Mucosa of rectum (tissue), 2 donors: ENCODE results near the gene FCN2.
A peak's percentile ranks its signal among the peaks of the same experiment; 100 is the strongest.

Experiments used
- H3K27ac ChIP-seq, 2 donors: one replicate each; pipeline ENCODE4 v1.7.0; 2013; ENCODE audit warnings: inconsistent platforms in 2 of 2, low read depth in 2 of 2, low read length in 2 of 2
- H3K27me3 ChIP-seq, 2 donors: one replicate each; pipeline ENCODE4 v1.7.0; 2013; ENCODE audit warnings: low read length in 2 of 2; ENCODE audit not compliant: control insufficient read depth in 2 of 2, insufficient read depth in 2 of 2
- H3K36me3 ChIP-seq, 2 donors: one replicate each; pipeline ENCODE4 v1.7.0; 2013; ENCODE audit warnings: low read length in 2 of 2; ENCODE audit not compliant: control insufficient read depth in 2 of 2, insufficient read depth in 2 of 2
- H3K4me1 ChIP-seq, 2 donors: one replicate each; pipeline ENCODE4 v1.7.0; 2013; ENCODE audit warnings: low read length in 2 of 2, mild to moderate bottlenecking in 1 of 2; ENCODE audit not compliant: control insufficient read depth in 2 of 2, insufficient read depth in 2 of 2
- H3K4me3 ChIP-seq, 2 donors: one replicate each; pipeline ENCODE4 v1.7.0; 2013; ENCODE audit warnings: low read length in 2 of 2
- H3K9ac ChIP-seq, 2 donors: one replicate each; pipeline ENCODE4 v1.7.0; 2013; ENCODE audit warnings: low read length in 2 of 2, low read depth in 1 of 2, mild to moderate bottlenecking in 1 of 2
- H3K9me3 ChIP-seq, 2 donors: one replicate each; pipeline ENCODE4 v1.7.0; 2013; ENCODE audit warnings: low read length in 2 of 2; ENCODE audit not compliant: control insufficient read depth in 2 of 2
- donor health status: healthy.
- donor health status: Normal muscosa, but diverticular disease.

FCN2 gene

GRCh38 chr9:134922066-134922931 is 41.7 kb downstream of the FCN2 start:
- Histone ChIP-seq H3K27me3 (no peaks in the 10 kb centered on the region), H3K9ac (no peak overlapping the region), H3K4me3 (no peak overlapping the region)

GRCh38 chr9:134922932-134923240 is 42.3 kb downstream of the FCN2 start:
- Histone ChIP-seq H3K9me3 (no peaks in the 10 kb centered on the region), H3K27me3 (no peaks in the 10 kb centered on the region), H3K36me3 (no peaks in the 10 kb centered on the region), H3K27ac (no peak overlapping the region), H3K4me3 (no peak overlapping the region), H3K9ac (no peak overlapping the region), H3K4me1 (no peaks in the 10 kb centered on the region)

More at GRCh38 chr9:134922066-134922931, 41.7 kb downstream of the FCN2 start:
- no peaks in the 10 kb centered on the region for H3K36me3 ChIP-seq
- H3K4me1 ChIP-seq = no peaks in the 10 kb centered on the region
- no peaks in the 10 kb centered on the region for H3K9me3 ChIP-seq
- H3K27ac ChIP-seq = no peak overlapping the region

DNA sequence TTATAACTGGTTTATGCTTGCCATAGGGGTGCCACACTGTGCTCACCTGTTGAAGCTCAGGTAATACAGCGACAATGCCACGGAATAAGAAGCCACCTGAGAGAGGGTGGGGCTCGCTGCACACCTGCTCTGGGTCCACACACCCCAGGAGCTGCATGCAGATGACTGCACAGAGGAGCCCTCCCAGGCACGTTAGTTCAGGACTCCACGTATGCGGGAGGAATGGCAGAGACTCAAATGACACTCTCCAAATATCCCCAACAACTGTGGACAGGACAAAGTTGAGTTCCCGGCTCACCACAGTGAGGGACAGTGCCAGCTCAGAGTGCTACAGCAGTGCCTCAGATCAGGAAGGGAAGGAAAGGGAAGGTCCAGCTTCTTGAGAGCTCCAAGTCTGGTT is 42.9 kb downstream of the FCN2 start:
- no peak overlapping the region for H3K27ac ChIP-seq
- no peak overlapping the region for H3K4me3 ChIP-seq
- no peaks in the 10 kb centered on the region for H3K27me3 ChIP-seq
- H3K36me3 ChIP-seq = no peaks in the 10 kb centered on the region
- H3K9ac ChIP-seq = no peak overlapping the region
- H3K9me3 ChIP-seq = no peaks in the 10 kb centered on the region
- H3K4me1 ChIP-seq = no peaks in the 10 kb centered on the region

- H3K27ac ChIP-seq = no peak overlapping the region
- H3K4me3 ChIP-seq = no peak overlapping the region
- no peaks in the 10 kb centered on the region for H3K27me3 ChIP-seq
- H3K36me3 ChIP-seq = no peaks in the 10 kb centered on the region
- no peaks in the 10 kb centered on the region for H3K9me3 ChIP-seq
- H3K4me1 ChIP-seq = no peaks in the 10 kb centered on the region
- H3K9ac ChIP-seq = no peak overlapping the region
Measured at GRCh38 chr9:134925011-134925511, 44.5 kb downstream of the FCN2 start.

- Histone ChIP-seq H3K9me3 (no peaks in the 10 kb centered on the region), H3K27me3 (peaks cover 0 to 4% of the 10 kb centered on the region in 2 donors), H3K4me3 (no peak overlapping the region), H3K27ac (peak overlapping the region in 1 of 2 donors; percentile 23), H3K36me3 (no peaks in the 10 kb centered on the region), H3K9ac (no peak overlapping the region), H3K4me1 (no peaks in the 10 kb centered on the region)
Measured at GRCh38 chr9:134928436-134929192, 48.0 kb downstream of the FCN2 start.

- H3K27ac ChIP-seq = peak overlapping the region in 1 of 2 donors; percentile 23
- no peaks in the 10 kb centered on the region for H3K36me3 ChIP-seq
- no peak overlapping the region for H3K9ac ChIP-seq
- H3K9me3 ChIP-seq = no peaks in the 10 kb centered on the region
- peaks cover 0 to 4% of the 10 kb centered on the region in 2 donors for H3K27me3 ChIP-seq
- no peak overlapping the region for H3K4me3 ChIP-seq
- no peaks in the 10 kb centered on the region for H3K4me1 ChIP-seq
Measured at GRCh38 chr9:134929193-134930158, 48.9 kb downstream of the FCN2 start.

DNA sequence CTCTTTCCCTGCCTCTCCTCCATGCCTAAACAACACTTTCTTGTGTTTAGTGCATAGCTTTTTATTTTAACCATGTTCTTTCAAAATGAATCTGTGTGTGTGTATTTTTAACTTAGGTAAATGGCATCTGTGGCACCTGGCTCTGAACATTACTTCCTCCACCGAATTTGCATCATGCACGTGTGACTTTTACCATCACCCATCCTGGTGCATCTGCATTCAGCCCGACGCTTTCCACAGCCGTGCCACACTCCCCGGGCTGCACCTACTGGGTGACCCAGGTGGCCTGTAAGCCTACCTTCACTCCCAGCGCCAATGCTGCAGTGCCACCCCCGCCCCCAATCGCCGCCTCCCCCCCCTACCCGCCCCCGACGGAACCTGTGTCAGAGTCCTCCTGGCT is 49.8 kb downstream of the FCN2 start:
- peaks cover 0 to 4% of the 10 kb centered on the region in 2 donors for H3K27me3 ChIP-seq

DNA sequence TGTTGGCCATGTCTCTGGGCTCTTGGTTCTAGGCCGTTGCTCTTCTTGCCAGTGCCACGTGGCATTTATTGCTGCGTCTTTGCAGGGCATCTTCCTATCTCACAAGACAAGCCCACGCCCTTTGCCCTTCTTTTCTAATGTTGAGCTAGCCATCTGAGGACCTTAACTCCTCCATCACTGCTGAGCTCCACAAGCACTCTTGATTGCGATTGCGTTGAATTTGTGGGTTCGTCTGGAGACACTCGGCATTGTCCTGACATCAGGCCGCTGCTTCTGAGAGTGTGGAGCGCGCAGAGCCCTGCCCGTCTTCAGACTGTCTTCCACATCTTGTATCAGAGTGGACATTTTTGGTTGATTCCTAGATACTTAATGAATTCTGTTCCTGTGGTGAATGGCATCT is 51.6 kb downstream of the FCN2 start:
- H3K4me3 ChIP-seq = no peak overlapping the region
- no peaks in the 10 kb centered on the region for H3K9me3 ChIP-seq
- H3K36me3 ChIP-seq = no peaks in the 10 kb centered on the region
- H3K4me1 ChIP-seq = peaks cover 0 to 3% of the 10 kb centered on the region in 2 donors
- peaks cover 0 to 4% of the 10 kb centered on the region in 2 donors for H3K27me3 ChIP-seq
- no peak overlapping the region for H3K27ac ChIP-seq
- H3K9ac ChIP-seq = no peak overlapping the region

More for the DNA sequence above, 49.8 kb downstream of the FCN2 start:
- Histone ChIP-seq H3K9ac (no peak overlapping the region), H3K4me1 (no peaks in the 10 kb centered on the region), H3K4me3 (no peak overlapping the region), H3K36me3 (no peaks in the 10 kb centered on the region), H3K9me3 (no peaks in the 10 kb centered on the region), H3K27ac (peak overlapping the region in 1 of 2 donors; percentile 23)

GRCh38 chr9:134932606-134933005 is 52.0 kb downstream of the FCN2 start:
- Histone ChIP-seq H3K4me1 (peaks cover 0 to 3% of the 10 kb centered on the region in 2 donors), H3K4me3 (no peak overlapping the region), H3K27me3 (peaks cover 0 to 4% of the 10 kb centered on the region in 2 donors), H3K9ac (no peak overlapping the region), H3K9me3 (no peaks in the 10 kb centered on the region), H3K27ac (no peak overlapping the region), H3K36me3 (no peaks in the 10 kb centered on the region)
